Stimulated activated CD8-positive, alpha-beta memory T cell treated with anti-CD3 and anti-CD28 coated beads, Interleukin-15, amount 100 ng/mL, for 4 hours (primary cell): ENCODE results near the gene SDR42E1.
"Not testable (repeated sequence)": the region's sequence is repeated elsewhere in the genome, so short reads cannot be mapped to it uniquely, and the experiment has no call there.

Experiments used
- DNase-seq, 2 donors: peaks; one replicate each; pipeline ENCODE4 v3.0.0-alpha.2; 2020; ENCODE audit warnings: low read depth in 2 of 2

SDR42E1 gene

DNA sequence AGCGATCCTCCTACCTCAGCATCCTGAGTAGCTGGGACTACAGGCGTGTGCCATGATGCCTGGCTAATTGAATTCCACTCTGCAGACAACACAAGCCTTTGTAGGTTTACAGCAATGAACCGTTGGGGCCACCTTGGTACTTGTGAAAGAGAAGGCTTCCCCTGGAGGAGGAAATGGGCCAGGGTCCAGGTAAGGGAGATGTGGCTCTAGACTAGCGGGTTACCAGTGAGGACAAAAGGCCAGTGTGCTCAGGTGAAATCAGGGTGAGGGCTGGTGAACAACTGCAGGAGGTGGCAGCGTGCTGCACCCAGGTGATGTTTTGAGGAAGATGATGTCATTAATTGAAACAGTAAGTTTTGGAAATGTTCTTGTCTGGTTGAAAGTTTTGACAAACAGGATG, 6.7 kb downstream of the SDR42E1 start:
- no peak for DNase-seq

DNA sequence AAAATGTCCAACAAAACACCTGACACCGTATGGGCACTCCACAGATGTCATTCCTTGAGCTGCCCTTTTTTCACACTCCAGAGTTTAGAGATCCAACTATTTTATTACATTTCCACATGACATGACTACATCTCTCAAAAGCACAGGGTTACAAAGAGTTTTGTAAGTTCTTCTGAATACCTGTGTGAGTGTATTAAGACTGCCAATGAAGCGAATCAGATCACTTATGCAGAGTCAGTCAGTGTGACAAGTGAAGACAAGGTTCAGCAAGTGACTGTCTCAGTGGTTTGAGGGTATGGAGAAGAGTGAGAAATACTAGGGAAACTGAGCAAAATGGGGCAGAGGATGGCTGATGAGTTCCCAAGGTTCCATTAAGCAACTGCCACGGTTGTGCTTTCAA, 8.4 kb downstream of the SDR42E1 start:
- no peak for DNase-seq

DNA sequence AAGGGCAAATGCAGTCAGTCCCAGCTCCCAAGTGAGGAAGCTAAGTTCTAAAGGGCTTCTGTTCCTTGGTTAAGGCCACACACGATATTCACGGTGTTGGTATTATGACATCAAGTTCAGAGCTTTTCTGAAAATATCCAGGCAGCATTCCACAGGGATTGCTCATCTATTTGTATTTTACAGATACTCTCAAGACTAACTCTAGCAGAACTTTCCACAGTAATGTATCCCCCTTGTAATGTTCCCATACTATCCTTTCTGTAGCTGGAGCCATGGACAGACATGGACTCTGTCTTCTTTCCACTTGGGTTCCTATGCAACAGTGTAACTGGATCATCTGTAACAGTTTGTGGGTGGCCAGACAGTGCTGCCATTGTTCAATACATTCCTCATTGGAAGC, 13.5 kb downstream of the SDR42E1 start:
- DNase-seq = no peak

DNA sequence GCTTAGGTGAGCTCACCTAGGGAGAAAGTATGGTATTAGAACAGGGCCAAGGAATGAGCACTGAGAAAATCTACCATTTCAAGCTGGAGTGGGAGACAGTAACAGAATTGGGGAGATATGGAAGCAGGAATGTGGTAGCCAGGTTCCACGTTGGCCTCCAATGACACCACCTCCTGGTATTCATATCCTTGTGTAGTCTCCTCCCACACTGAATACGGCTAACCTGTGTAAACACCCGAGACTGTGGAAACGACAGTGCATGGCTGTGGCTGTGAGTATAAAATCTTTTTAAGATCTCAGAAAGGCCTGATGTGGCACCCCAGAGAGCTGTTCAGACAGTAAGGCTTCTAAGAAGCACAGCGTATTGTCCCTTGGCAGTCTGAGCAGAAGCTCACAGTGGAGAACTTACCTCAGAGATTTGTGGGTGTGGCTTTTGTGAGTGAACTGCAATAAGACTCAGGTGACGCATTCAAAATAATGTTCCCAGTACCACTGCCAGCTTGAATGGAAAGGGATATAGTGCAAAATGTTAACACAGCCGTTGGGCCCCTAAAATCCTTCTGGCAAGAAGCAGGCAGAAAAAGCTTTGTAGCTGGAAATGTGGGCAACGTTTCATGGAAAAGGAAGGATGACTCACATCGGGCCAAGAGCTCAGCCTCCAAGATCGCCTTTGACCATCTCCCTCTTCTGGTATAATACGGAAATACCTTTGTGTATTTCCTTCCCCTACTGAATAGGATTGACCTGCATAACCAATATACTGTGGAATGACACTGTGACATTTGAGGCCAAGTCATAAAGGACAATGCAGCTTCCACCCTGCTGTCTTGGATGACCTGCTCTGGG, 14.4 kb downstream of the SDR42E1 start:
- DNase-seq = no peak

DNA sequence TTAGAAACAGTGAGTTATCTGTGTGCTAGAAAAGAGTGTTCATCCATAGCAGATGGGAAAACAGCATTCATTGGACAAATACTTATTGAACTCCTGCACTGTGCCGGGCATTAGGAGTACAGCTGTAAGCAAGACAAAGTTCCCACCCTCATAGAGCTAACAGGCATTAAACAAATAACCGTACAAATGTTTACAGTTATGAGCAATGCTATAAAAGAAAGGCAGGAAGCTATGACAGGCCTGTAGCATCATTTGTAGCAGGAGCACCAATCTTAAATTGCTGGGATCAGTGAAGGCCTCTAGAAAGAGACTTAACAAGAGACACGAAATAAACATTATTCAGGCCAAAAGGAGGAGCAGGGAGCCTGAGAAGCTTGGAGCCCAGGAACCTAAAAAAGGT, 15.6 kb downstream of the SDR42E1 start:
- no peak for DNase-seq

DNA sequence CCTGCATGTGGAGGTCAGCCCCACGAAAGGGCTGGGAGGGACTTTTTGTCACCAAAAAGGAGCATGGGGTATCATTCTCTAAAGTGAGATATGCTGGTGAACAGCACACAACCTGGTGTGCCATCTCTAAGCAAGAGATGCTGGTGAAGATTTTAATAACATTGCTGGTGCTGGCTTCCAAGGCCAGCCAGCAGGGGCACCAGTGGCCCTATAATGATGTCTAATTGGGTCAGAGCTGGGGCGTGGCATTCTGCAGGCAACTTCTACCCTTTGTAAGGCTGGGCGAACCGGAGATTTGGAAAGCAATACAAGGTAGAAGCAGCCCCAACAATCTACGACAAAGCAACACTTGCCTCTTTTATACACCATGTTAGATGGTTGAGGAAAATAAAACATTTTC, 16.8 kb downstream of the SDR42E1 start:
- DNase-seq = no peak

DNA sequence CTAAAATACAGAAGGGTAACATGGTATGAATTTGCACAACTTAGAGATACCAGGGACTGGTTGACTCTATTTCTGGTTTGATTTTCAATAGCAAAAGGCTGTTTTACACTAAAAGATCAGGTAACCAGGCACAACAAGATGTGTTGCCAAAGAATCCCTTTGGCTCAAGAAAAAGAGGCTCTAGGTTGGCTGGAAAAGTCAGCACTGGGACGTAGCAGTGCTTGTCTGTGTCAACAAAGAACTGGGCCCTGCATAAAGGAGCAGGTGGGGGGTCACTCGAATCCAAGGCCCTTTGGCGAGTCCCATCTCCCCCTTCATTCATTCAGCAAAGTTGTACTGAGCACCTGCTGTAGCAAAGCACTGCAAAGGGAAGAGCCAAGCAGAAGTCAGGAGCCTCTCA, 18.4 kb downstream of the SDR42E1 start:
- DNase-seq = no peak

DNA sequence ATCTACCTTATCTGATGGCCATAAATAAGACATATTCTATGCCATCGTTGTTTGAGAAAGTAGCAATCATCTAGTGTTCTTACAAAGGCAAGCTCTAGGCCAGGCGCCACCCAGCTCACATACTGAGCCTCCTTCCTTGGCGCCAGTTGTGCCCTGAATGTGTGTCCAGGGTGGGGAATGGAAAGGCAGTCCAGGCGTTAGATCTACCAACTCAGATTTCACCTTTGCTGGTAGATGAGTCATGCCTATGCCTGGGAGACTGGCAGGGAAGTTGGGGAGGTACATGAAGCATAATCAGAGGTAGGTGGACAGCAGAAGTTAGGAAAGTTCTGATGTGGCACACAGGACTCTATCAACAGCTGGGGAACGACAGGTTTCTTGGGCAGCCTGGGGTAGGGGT, 23.6 kb downstream of the SDR42E1 start:
- no peak for DNase-seq

DNA sequence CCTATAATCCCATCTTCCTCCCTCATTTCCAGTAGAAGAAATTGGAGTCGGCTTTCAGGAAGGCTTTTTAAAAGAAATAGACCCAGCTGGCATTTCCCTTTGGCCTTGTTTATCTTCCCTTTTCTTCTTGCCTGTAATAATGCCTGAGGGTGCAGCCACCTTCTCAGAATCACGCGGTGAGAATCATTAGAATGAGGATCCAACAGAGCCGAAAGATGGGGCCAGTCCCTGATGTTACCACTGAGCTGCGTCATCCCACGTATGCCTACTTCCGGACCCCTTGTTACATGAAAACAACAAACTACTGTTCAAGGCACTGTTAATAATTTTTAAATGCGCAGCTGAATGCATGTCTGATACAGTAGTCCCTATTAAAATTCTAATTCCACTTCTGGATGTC, 24.1 kb downstream of the SDR42E1 start:
- DNase-seq = no peak

DNA sequence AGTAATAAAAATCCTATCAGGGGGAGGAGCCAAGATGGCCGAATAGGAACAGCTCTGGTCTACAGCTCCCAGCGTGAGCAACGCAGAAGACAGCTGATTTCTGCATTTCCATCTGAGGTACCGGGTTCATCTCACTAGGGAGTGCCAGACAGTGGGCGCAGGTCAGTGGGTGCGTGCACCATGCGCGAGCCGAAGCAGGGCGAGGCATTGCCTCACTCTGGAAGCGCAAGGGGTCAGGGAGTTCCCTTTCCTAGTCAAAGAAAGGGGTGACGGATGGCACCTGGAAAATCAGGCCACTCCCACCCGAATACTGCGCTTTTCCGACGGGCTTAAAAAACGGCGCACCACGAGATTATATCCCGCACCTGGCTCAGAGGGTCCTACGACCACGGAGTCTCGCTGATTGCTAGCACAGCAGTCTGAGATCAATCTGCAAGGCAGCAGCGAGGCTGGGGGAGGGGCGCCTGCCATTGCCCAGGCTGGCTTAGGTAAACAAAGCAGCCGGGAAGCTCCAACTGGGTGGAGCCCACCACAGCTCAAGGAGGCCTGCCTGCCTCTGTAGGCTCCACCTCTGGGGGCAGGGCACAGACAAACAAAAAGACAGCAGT, 33.8 kb downstream of the SDR42E1 start:
- DNase-seq = not testable (repeated sequence)

DNA sequence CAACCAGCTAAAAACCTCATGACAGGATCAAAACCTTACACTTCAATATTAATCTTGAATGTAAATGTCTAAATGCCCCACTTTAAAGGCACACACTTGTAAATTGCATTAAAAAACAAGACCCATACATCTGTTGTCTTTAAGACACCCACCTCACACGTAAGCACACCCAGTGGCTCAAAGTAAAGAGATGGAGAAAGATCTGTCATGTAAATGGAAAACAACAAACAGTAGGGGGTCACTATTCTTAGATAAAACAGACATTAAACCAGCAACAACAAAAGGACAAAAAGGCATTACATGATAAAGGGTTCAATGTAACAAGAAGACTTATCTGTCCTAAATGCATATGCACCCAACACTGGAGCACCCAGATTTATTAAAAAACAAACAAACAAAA, 35.6 kb downstream of the SDR42E1 start:
- DNase-seq = no peak

DNA sequence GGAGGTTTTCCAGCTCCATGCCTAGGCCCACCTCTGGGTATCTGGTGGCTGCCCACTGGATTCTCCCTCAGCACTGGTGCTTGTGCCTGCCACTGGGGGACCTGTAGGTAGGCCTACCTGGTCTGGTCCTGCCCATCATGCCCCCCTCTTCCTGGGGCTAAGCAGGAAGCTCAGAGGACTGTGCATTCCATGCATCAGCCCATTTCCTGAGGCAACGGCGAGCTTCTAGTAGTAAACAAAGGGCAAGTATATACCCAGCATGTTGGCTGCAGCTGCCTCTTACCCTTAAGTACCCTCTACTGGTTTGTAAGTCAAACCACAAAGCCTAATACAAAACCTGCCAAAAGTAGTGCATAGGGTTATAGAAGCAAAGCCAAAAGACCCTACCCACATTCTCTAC, 37.5 kb downstream of the SDR42E1 start:
- DNase-seq = no peak

DNA sequence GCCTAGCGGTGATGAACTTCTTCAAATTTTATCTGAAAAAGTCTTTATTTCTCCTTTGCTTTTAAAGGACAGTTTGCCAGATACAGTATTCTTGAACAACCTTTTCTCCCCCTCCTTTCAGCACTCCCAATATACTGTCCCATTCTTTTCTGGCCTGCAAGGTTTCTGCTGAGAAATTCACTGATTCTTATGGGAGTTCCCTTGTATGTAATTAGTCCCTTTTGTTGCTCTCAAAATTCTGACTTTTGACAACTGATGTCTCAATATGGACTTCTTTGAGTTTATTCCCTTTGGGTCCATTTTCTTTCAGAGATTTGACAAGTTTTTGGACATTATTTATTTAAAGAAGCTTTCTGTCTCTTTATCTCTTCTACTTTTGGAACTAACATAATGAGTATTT, 39.4 kb downstream of the SDR42E1 start:
- no peak for DNase-seq

DNA sequence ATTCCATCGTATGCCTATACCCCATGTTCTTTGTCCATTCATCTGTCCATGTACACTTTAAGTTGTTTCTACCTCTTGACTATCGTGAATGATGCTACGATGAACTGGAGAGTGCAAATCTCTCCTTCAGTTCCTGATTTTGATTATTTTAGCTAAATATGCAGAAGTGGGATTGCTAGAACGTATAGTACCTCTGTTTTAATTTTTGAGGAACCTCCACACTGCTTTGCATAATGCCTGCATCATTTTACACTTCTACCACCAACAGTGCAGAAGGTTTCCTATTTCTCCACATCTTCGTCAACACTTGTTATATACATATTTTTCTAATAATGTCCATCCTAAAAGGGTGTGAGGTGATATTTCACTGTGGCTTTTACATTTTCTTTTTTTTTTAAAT, 43.9 kb downstream of the SDR42E1 start:
- no peak for DNase-seq

DNA sequence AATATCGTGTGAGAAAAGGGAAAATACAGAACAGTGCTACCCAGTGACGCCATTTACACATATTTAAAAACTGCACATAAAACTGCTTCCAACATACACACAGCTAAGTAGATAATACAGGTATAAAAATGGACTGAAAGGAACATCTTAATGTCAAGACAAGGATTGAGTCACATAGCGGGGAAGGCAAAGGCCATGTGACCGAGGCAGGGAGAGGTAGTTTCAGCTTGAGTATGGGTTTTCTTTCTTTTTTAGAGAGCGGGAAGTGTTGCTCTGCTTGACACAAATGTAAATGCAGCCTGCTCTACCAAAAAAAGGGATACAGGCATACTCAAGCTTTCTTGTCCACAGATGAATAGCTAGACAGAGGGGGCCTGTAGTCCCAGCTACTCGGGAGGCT, 46.5 kb downstream of the SDR42E1 start:
- no peak for DNase-seq

DNA sequence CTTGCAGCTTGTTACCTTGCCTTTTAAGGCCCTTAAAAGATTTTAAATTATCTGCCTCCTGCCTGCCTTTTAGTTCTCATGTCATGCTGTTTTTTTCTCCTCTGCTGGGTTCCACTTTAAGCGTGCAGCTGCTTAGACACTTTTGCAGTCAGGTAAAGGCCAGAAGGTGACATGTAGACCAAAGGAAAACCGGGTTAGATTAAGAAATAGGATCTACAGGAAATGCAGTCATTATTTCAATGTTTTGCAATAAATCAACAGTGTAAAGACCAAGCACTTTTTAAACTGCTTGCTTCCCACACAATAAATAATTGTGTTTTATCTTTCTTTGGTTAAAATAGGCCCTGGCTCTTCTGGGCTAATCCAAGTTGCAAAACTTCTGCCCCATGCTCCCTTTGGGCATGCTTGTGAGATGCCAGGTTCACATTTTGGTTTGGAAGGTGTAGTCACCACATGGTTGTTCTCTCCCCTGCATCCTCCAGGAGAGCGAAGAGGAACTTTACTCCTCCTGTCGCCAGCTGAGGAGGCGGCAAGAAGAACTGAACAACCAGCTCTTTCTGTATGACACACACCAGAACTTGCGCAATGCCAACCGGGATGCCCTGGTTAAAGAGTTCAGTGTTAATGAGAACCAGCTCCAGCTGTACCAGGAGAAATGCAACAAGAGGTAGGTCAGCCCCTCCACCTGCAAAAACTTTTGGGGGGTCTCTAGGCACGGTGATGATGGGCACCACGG, 54.9 kb downstream of the SDR42E1 start:
- DNase-seq = no peak

DNA sequence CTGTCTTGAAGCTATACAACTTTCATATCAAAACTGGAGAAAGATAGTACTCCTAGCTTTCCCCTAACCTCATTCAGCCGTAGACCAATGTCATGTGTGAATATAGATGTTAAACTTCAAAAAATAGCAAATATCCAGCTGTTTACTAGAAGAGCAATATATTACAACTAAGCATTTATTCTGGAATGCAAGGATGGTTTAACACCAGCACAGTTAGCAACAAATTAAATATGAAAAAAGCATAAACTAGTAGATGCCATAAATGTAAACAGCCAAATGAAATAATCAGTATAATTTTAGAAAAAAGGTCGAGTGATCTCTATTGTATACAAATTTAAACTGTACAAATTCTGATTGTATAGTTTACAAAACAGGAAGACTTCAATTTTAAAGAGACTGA, 59.7 kb downstream of the SDR42E1 start:
- DNase-seq = no peak

DNA sequence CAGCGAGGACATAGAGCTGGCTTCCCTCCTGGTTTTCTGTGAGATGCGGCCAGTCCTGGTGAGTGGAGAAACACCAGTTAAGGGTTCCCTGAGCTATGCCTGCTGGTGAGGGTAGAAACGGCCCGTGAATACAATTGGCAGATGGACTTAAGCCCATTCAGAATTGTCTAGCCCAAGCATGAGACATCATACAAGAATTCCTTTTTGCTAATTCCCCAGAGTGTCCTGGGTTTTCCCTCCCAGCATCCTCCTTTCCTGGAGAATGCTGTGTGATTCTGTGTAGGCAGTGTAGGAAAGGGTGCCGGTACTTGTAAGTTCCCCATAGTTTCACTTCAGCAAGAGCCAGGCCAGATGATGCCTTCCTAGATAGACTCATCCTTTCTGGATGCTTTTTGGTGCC, 65.1 kb downstream of the SDR42E1 start:
- DNase-seq = no peak

DNA sequence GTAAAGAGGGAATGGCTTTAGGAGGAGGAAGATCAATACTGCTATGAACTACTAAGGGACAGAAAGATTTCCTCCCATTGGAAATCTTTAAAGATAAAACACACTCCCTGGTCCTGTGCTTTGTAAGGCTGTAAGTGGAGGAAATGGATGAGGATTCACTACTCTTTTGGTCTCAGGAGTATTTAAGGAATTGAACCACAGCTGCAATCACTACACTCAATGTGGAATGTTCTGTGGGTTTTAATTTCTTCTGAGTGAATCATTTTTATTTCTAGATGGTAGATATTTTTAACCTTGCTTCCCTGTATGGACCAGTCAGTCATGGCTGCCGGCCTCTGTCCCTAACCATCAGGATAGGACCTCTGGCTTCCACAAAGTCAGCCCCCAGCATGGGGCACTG, 65.6 kb downstream of the SDR42E1 start:
- no peak for DNase-seq

DNA sequence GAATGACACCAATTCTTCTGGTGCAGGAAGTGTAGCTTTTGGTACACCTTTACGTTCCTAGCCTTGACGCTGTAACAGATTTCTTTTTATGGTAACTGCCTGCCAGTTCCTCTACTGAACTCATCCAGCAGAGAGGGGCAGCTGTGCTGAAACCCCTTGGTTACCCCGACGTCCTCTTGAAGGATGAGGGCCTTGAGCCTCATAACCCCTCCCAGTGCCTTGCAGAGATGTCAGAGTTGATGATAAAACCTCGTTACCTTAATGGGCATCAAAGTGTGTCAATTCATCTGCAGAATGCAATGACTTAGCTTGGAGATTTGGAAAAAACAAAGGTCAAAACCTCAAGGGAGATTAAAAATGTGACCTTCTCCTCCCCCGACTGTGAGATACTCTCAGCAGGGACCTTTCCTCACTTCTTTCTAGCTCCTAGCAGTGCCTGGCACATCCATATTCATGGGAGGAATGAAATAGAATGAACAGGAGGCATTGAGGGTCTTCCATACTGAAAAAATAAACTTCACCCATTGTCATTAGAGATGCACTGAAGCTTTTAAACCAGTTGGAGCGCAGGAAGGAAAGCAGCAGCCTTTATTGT, 69.2 kb downstream of the SDR42E1 start:
- no peak for DNase-seq

DNA sequence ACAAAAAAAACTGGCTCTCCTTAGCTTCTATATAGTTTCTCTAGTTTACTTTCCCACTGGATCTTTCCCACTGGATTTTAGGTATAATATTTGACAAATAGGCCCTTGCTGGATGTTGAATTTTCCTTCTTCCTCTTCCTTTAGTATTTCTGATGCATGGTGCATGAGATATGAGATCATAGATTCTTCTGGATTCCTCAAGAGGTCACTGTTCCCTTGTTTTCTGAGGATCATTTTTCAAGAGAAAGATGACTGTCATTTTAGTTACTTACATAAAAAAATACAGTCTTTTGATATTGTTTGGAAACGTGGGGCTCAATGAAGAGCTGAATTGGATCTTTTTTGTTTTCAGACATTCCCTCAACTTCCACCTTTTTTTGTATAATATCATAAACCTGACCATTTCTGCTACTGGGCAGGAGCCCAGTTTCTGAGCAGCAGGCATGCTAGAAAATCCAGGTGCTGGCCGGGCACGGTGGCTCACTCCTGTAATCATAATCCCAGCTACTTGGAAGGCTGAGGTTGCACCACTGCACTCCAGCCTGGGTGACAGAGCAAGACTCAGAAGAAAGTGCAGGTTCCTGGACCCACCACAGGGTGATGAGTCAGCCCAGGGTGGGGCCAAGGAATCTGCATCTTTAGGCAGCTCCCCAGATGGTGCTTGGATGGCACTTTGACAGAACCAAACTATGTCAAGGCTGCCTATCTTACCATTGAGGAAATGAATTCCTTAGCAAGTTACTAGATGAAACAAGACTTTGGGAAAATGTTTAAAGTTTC, 70.3 kb downstream of the SDR42E1 start:
- no peak for DNase-seq
